ENCODE measurements around the gene SLC51B.

DNA sequence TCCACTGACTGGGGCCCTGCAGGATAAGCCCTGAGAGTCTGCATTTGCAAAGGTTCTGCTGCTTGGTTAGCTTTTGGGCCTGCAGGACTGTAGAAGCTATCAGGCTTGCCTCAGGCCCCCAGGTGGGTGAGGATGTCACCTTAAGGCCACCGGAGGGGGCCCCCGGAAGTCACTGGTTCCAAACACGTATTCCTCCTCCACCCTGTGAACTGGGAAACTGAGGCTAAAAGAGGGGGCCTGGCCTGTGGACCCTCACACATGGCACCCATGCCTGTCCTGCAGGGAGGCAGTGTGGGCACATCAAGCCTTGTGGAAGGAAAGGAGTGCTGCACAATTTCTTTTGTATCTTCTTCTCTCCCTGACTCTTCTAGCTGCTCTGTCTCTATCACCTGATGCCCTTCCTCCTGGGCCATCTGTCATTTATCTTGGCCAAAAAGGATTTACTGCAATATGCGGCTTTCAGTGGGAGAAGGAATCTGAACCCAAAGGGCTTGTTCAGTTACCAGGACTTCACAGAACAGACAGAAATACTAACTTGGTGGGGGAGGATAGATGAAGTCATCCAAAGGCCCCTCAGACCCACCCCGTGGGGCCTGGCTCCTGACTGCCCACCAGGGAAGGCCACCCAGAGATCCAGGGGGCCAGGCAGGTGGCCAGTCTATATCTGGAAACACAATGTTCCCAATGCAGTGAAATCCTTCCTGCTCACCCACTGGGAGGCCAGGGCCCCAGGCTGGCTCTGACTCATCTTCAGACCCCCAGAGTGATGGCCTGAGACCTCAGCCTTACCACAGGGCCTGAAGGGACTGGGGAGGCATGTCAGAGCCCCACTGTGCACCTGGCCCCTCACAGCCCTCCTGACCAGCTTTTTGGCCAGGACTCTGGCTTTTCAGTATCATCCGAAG, 51.5 kb downstream of the SLC51B start:
- TF ChIP-seq, protein P1, sequence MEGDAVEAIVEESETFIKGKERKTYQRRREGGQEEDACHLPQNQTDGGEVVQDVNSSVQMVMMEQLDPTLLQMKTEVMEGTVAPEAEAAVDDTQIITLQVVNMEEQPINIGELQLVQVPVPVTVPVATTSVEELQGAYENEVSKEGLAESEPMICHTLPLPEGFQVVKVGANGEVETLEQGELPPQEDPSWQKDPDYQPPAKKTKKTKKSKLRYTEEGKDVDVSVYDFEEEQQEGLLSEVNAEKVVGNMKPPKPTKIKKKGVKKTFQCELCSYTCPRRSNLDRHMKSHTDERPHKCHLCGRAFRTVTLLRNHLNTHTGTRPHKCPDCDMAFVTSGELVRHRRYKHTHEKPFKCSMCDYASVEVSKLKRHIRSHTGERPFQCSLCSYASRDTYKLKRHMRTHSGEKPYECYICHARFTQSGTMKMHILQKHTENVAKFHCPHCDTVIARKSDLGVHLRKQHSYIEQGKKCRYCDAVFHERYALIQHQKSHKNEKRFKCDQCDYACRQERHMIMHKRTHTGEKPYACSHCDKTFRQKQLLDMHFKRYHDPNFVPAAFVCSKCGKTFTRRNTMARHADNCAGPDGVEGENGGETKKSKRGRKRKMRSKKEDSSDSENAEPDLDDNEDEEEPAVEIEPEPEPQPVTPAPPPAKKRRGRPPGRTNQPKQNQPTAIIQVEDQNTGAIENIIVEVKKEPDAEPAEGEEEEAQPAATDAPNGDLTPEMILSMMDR (IDR thresholded peaks at IDR 0.05): no peak
- no peak for TF ChIP-seq POLR2A (IDR thresholded peaks at IDR 0.05)

All from right lobe of liver (tissue), 4 donors.